Activated T-cell treated with anti-CD3 and anti-CD28 coated beads, Interleukin-2, amount 50 U/mL, for 48 hours (primary cell): ENCODE data around the gene ZMYND11.
"Not testable (repeated sequence)": the region's sequence is repeated elsewhere in the genome, so short reads cannot be mapped to it uniquely, and the experiment has no call there.

Experiments
- DNase-seq, 2 experiments: peaks; one replicate each; pipeline ENCODE4 v3.0.0-alpha.2; 2020

Gene ZMYND11

GRCh38 chr10:251982-252582 lies 116.8 kb downstream of the ZMYND11 start:
- no peak for DNase-seq

GRCh38 chr10:260819-261429 lies 125.7 kb downstream of the ZMYND11 start:
- no peak for DNase-seq

- peak; percentile 24 to 35 for DNase-seq
Observed at GRCh38 chr10:264160-265073, 129.2 kb downstream of the ZMYND11 start.

GRCh38 chr10:265074-265440 lies 129.8 kb downstream of the ZMYND11 start:
- peak; percentile 28 to 48 for DNase-seq

- not testable (repeated sequence) for DNase-seq
Observed at GRCh38 chr10:265816-266588, 130.7 kb downstream of the ZMYND11 start.

GRCh38 chr10:266974-267425 lies 131.7 kb downstream of the ZMYND11 start:
- no peak for DNase-seq

GRCh38 chr10:267705-268104 lies 132.4 kb downstream of the ZMYND11 start:
- no peak for DNase-seq

- DNase-seq = no peak
Observed at GRCh38 chr10:269440-270074, 134.3 kb downstream of the ZMYND11 start.

GRCh38 chr10:271201-271600 lies 135.9 kb downstream of the ZMYND11 start:
- no peak for DNase-seq

GRCh38 chr10:271722-272121 lies 136.5 kb downstream of the ZMYND11 start:
- DNase-seq = no peak

- DNase-seq = no peak
Observed at GRCh38 chr10:273088-273487, 137.8 kb downstream of the ZMYND11 start.

GRCh38 chr10:274866-275265 lies 139.6 kb downstream of the ZMYND11 start:
- no peak for DNase-seq

- no peak for DNase-seq
Observed at GRCh38 chr10:275680-276079, 140.4 kb downstream of the ZMYND11 start.

GRCh38 chr10:277963-278362 lies 142.7 kb downstream of the ZMYND11 start:
- DNase-seq = no peak

GRCh38 chr10:278707-279106 lies 143.5 kb downstream of the ZMYND11 start:
- no peak for DNase-seq

GRCh38 chr10:279232-279631 lies 144.0 kb downstream of the ZMYND11 start:
- no peak for DNase-seq

GRCh38 chr10:279655-280054 lies 144.4 kb downstream of the ZMYND11 start:
- no peak for DNase-seq

GRCh38 chr10:282294-283139 lies 147.3 kb downstream of the ZMYND11 start:
- DNase-seq = peak in 1 of 2 experiments; percentile 22

- DNase-seq = no peak
Observed at GRCh38 chr10:283140-283479, 147.9 kb downstream of the ZMYND11 start.

- DNase-seq = peak; percentile 63 to 66
Observed at GRCh38 chr10:283916-284356, 148.7 kb downstream of the ZMYND11 start.

GRCh38 chr10:285216-285615 lies 150.0 kb downstream of the ZMYND11 start:
- no peak for DNase-seq
